Activated naive CD4-positive, alpha-beta T cell treated with anti-CD3 and anti-CD28 coated beads for 36 hours (primary cell): Measurements from ENCODE around the gene SLC25A45. TPM values are rescaled to one million over a fixed set of nuclear protein-coding genes. Genes with fewer than 3 reads are reported as not detected.
"Not testable (repeated sequence)": the region's sequence is repeated elsewhere in the genome, so short reads cannot be mapped to it uniquely, and the experiment has no call there.

ENCODE experiments used
- CTCF ChIA-PET: fragments of 350-600 bp; sonication (Branson Sonifier 250); formaldehyde crosslinking; loops from one replicate; lab custom pipeline; 2021; ENCODE audit warnings: antibody characterized with exemption; lab: Charles Lee
- DNase-seq: peaks from one replicate; pipeline ENCODE4 v3.0.0-alpha.2; 2020
- H3K27ac Mint-ChIP-seq: one replicate; pipeline ENCODE4 v1.8.0; 2021; ENCODE audit warnings: mild to moderate bottlenecking, mixed read lengths
- H3K27me3 Mint-ChIP-seq: one replicate; pipeline ENCODE4 v1.8.0; 2021; ENCODE audit warnings: low read depth, mixed read lengths
- H3K36me3 Mint-ChIP-seq: one replicate; pipeline ENCODE4 v1.8.0; 2021; ENCODE audit warnings: low read depth, mixed read lengths
- H3K4me1 Mint-ChIP-seq: one replicate; pipeline ENCODE4 v1.8.0; 2021; ENCODE audit warnings: low read depth, mixed read lengths
- H3K4me3 Mint-ChIP-seq: one replicate; pipeline ENCODE4 v1.8.0; 2021; ENCODE audit warnings: mild to moderate bottlenecking, moderate library complexity, mixed read lengths
- H3K9me3 Mint-ChIP-seq: one replicate; pipeline ENCODE4 v1.8.0; 2021; ENCODE audit warnings: mixed read lengths
- intact Hi-C: fragments of 100-400 bp; cut with micrococcal nuclease; formaldehyde crosslinking; loops from one replicate; pipeline ENCODE4 v1.15.1; 2023
- total RNA-seq, 2 experiments: library from RNA; stranded (reverse); gene quantifications; one replicate each; pipeline ENCODE4 v1.2.3, GENCODE V29; 2021

The SLC25A45 gene
- total RNA-seq, 2 experiments from 2014 or later, result 10.4 to 12.1 TPM

- DNase-seq, H3K27ac Mint-ChIP-seq: not testable (repeated sequence)
Measured at GRCh38 chr11:65413077-65413664, 30.7 kb upstream of the SLC25A45 start.

GRCh38 chr11:65412271-65413076 lies 30.0 kb upstream of the SLC25A45 start:
- Mint-ChIP-seq H3K4me3 (no peak overlapping the region), H3K27me3 (no peaks in the 10 kb centered on the region), H3K36me3 (peaks cover 13% of the 10 kb centered on the region), H3K4me1 (peaks cover 18% of the 10 kb centered on the region), H3K27ac (no peak overlapping the region), H3K9me3 (no peaks in the 10 kb centered on the region)
- intact Hi-C loops, result no loop called here
- CTCF ChIA-PET, result interaction anchor here (0.6 to 16.8 kb wide), 4 partner anchors 25 to 136 kb away, joined by 3 to 359 read pairs (median 3); partner anchors contain the start of gene MALAT1
- no peak for DNase-seq

More at GRCh38 chr11:65413077-65413664, 30.7 kb upstream of the SLC25A45 start:
- H3K9me3 Mint-ChIP-seq, intact Hi-C loops, H3K4me3 Mint-ChIP-seq, H3K27me3 Mint-ChIP-seq: not testable (repeated sequence)
- CTCF ChIA-PET, result interaction anchor here (0.7 to 16.8 kb wide), 3 partner anchors 26 to 135 kb away, joined by 3 to 359 read pairs (median 3); partner anchors contain the start of gene MALAT1
- Mint-ChIP-seq H3K36me3 (peaks cover 13% of the 10 kb centered on the region), H3K4me1 (peaks cover 24% of the 10 kb centered on the region)

GRCh38 chr11:65411681-65412070 lies 29.2 kb upstream of the SLC25A45 start:
- CTCF ChIA-PET, result interaction anchor here (0.6 to 16.8 kb wide), 2 partner anchors 34 to 93 kb away, joined by 3 to 359 read pairs; partner anchors contain the start of gene MALAT1
- Mint-ChIP-seq H3K36me3 (peaks cover 13% of the 10 kb centered on the region), H3K27ac (no peak overlapping the region), H3K27me3 (no peaks in the 10 kb centered on the region), H3K9me3 (no peaks in the 10 kb centered on the region), H3K4me1 (peaks cover 11% of the 10 kb centered on the region), H3K4me3 (no peak overlapping the region)
- intact Hi-C loops, result no loop called here
- no peak for DNase-seq

- Mint-ChIP-seq H3K36me3 (peaks cover 13% of the 10 kb centered on the region), H3K4me1 (peaks cover 6% of the 10 kb centered on the region), H3K9me3 (no peaks in the 10 kb centered on the region), H3K27me3 (no peaks in the 10 kb centered on the region), H3K27ac (no peak overlapping the region), H3K4me3 (no peak overlapping the region)
- intact Hi-C loops, result no loop called here
- CTCF ChIA-PET, result no interaction called here
- no peak for DNase-seq
Measured at GRCh38 chr11:65410936-65411680, 28.7 kb upstream of the SLC25A45 start.

- H3K4me3 Mint-ChIP-seq, result no peak overlapping the region
- no peaks in the 10 kb centered on the region for H3K9me3 Mint-ChIP-seq
- H3K4me1 Mint-ChIP-seq, result peaks cover 4% of the 10 kb centered on the region
- no peak overlapping the region for H3K27ac Mint-ChIP-seq
- peaks cover 21% of the 10 kb centered on the region for H3K36me3 Mint-ChIP-seq
- H3K27me3 Mint-ChIP-seq, result no peaks in the 10 kb centered on the region
- intact Hi-C loops, result no loop called here
- CTCF ChIA-PET, result interaction anchor here (1.1 to 3.5 kb wide), 2 partner anchors 11 to 331 kb away, joined by 3 to 15 read pairs; no protein-coding TSS in a partner anchor
- no peak for DNase-seq
Measured at GRCh38 chr11:65404638-65405339, 22.3 kb upstream of the SLC25A45 start.

GRCh38 chr11:65404210-65404609 lies 21.8 kb upstream of the SLC25A45 start:
- Mint-ChIP-seq H3K36me3 (peaks cover 21% of the 10 kb centered on the region), H3K27ac (no peak overlapping the region), H3K9me3 (no peaks in the 10 kb centered on the region), H3K4me1 (peaks cover 4% of the 10 kb centered on the region), H3K4me3 (no peak overlapping the region), H3K27me3 (no peaks in the 10 kb centered on the region)
- intact Hi-C loops, result no loop called here
- no peak for DNase-seq
- CTCF ChIA-PET, result interaction anchor here (1.1 to 3.5 kb wide), 2 partner anchors 12 to 332 kb away, joined by 3 to 15 read pairs; no protein-coding TSS in a partner anchor

GRCh38 chr11:65403607-65404121 lies 21.2 kb upstream of the SLC25A45 start:
- CTCF ChIA-PET, result interaction anchor here (0.7 to 1.2 kb wide), 3 partner anchors 11 to 333 kb away, joined by 3 to 4 read pairs (median 3); no protein-coding TSS in a partner anchor
- Mint-ChIP-seq H3K4me1 (peaks cover 4% of the 10 kb centered on the region), H3K4me3 (no peak overlapping the region), H3K9me3 (no peaks in the 10 kb centered on the region), H3K27ac (no peak overlapping the region), H3K27me3 (no peaks in the 10 kb centered on the region), H3K36me3 (peaks cover 19% of the 10 kb centered on the region)
- no peak for DNase-seq
- intact Hi-C loops, result no loop called here

- intact Hi-C loops, result no loop called here
Measured at GRCh38 chr11:65402790-65403189, 20.3 kb upstream of the SLC25A45 start.

GRCh38 chr11:65401803-65402248 lies 19.4 kb upstream of the SLC25A45 start:
- CTCF ChIA-PET, result no interaction called here
- H3K27me3 Mint-ChIP-seq, result no peaks in the 10 kb centered on the region
- intact Hi-C loops, result no loop called here
- no peak overlapping the region for H3K27ac Mint-ChIP-seq
- no peak for DNase-seq
- H3K4me3 Mint-ChIP-seq, result no peak overlapping the region
- no peaks in the 10 kb centered on the region for H3K9me3 Mint-ChIP-seq
- H3K4me1 Mint-ChIP-seq, result peaks cover 7% of the 10 kb centered on the region
- H3K36me3 Mint-ChIP-seq, result peaks cover 23% of the 10 kb centered on the region

More at GRCh38 chr11:65402790-65403189, 20.3 kb upstream of the SLC25A45 start:
- no peak for DNase-seq
- CTCF ChIA-PET, result interaction anchor here (0.7 to 1.2 kb wide), 2 partner anchors 12 to 110 kb away, joined by 3 to 4 read pairs; no protein-coding TSS in a partner anchor
- peaks cover 18% of the 10 kb centered on the region for H3K36me3 Mint-ChIP-seq
- H3K4me1 Mint-ChIP-seq, result peaks cover 7% of the 10 kb centered on the region
- no peak overlapping the region for H3K4me3 Mint-ChIP-seq
- H3K27me3 Mint-ChIP-seq, result no peaks in the 10 kb centered on the region
- no peak overlapping the region for H3K27ac Mint-ChIP-seq
- H3K9me3 Mint-ChIP-seq, result no peaks in the 10 kb centered on the region

GRCh38 chr11:65401073-65401802 lies 18.8 kb upstream of the SLC25A45 start:
- CTCF ChIA-PET, result interaction anchor here (1.0 kb wide), 1 partner anchor 193 kb away, joined by 5 read pairs; no protein-coding TSS in a partner anchor
- H3K4me3 Mint-ChIP-seq, result no peak overlapping the region
- no peak overlapping the region for H3K27ac Mint-ChIP-seq
- peaks cover 7% of the 10 kb centered on the region for H3K4me1 Mint-ChIP-seq
- intact Hi-C loops, result no loop called here
- DNase-seq, result no peak
- no peaks in the 10 kb centered on the region for H3K9me3 Mint-ChIP-seq
- peaks cover 23% of the 10 kb centered on the region for H3K36me3 Mint-ChIP-seq
- H3K27me3 Mint-ChIP-seq, result no peaks in the 10 kb centered on the region
